Aorta (tissue), 5 donors: ENCODE results near the gene TRIM7. TPM values are rescaled to one million over a fixed set of nuclear protein-coding genes. Genes with fewer than 3 reads are reported as not detected.

Experiments
- ATAC-seq: fragments of 200-7000 bp; cut with Tn5 transposase; one replicate; pipeline ENCODE4 v1.9.1; 2022; ENCODE audit warnings: moderate library complexity; ENCODE audit not compliant: low FRiP score
- DNase-seq, 2 donors: peaks; one replicate each; pipeline ENCODE4 v3.0.0-alpha.2; 2020
- H3K27ac ChIP-seq, 2 donors: one replicate each; pipeline ENCODE4 v1.5.1; 2013; ENCODE audit warnings: low read length in 2 of 2, mild to moderate bottlenecking in 2 of 2, moderate library complexity in 2 of 2, control low read depth in 1 of 2, inconsistent platforms in 1 of 2, low read depth in 1 of 2
- H3K27me3 ChIP-seq, 2 donors: one replicate each; pipeline ENCODE4 v1.6.1; 2013; ENCODE audit warnings: control low read depth in 1 of 2, low read length in 1 of 2, mild to moderate bottlenecking in 1 of 2, moderate library complexity in 1 of 2; ENCODE audit not compliant: insufficient read depth in 2 of 2, control insufficient read depth in 1 of 2
- H3K36me3 ChIP-seq, 2 donors: one replicate each; pipeline ENCODE4 v1.6.1; 2013; ENCODE audit warnings: control low read depth in 1 of 2, low read length in 1 of 2, mild to moderate bottlenecking in 1 of 2; ENCODE audit not compliant: insufficient read depth in 2 of 2, control insufficient read depth in 1 of 2
- H3K4me1 ChIP-seq, 2 donors: one replicate each; pipeline ENCODE4 v1.6.1; 2013; ENCODE audit warnings: low read length in 2 of 2, control low read depth in 1 of 2, mild to moderate bottlenecking in 1 of 2, moderate library complexity in 1 of 2; ENCODE audit not compliant: insufficient read depth in 2 of 2, control insufficient read depth in 1 of 2
- H3K4me3 ChIP-seq, 2 donors: one replicate each; pipeline ENCODE4 v1.5.1; 2013; ENCODE audit warnings: low read length in 2 of 2, control low read depth in 1 of 2, mild to moderate bottlenecking in 1 of 2
- H3K9me3 ChIP-seq: one replicate; pipeline ENCODE4 v1.6.1; 2013; ENCODE audit warnings: mild to moderate bottlenecking, low read length; ENCODE audit not compliant: control insufficient read depth
- WGBS, 2 donors: extraction: QIAGEN DNeasy Blood & Tissue Kit; methylation state at CpG; one replicate each; pipeline ENCODE4 v1.1.7; 2013; 5-methylcytosine and 5-hydroxymethylcytosine counted together
- intact Hi-C, 2 donors: fragments of 100-400 bp; cut with DNase I; formaldehyde crosslinking; loops; one replicate each; pipeline versions ENCODE4 v1.14.2 to v1.15.0; 2022
- polyA plus RNA-seq, 2 donors: library from polyadenylated mRNA; stranded (reverse); fragments of 200-250 nt; gene quantifications; one replicate each; pipeline ENCODE4 v1.2.3, GENCODE V29; 2013
- total RNA-seq, 2 donors: library from RNA; stranded (reverse); fragmentation: NEBNext Ultra II Directional; extraction: Animal tissue kit (Norgen Biotek cat#: 25700); gene quantifications; one replicate each; pipeline ENCODE4 v1.2.1, GENCODE V29; 2021
- donor health status: healthy with polysubstance abuse.
- donor health status: Bipolar disorder and iron deficiency.
- donor health status: DM: no; HTN: no; CAD: no.
- donor health status: DM: no; HTN: no; CAD: no.
- donor health status: DM: yes; HTN: yes; CAD: no.

Gene TRIM7
- total and polyA plus RNA-seq, 4 donors, result 3.0 to 6.9 (median 5.3) TPM

- 80 to 87% methylated on average over 12 of the region's 12 CpGs for WGBS, 2 donors
- intact Hi-C loops, result no loop called here
- H3K4me1 ChIP-seq, result no peaks in the 10 kb centered on the region
- DNase-seq (peak; percentile 36 to 42), ATAC-seq (no peak)
- H3K27ac ChIP-seq, result no peak overlapping the region
- no peaks in the 10 kb centered on the region for H3K9me3 ChIP-seq
- H3K4me3 ChIP-seq, result no peak overlapping the region
- no peaks in the 10 kb centered on the region for H3K27me3 ChIP-seq
- H3K36me3 ChIP-seq, result no peaks in the 10 kb centered on the region
Observed at GRCh38 chr5:181199881-181200638, 4.9 kb downstream of the TRIM7 start.

GRCh38 chr5:181198905-181199519, 6.0 kb downstream of the TRIM7 start:
- Histone ChIP-seq H3K9me3 (no peaks in the 10 kb centered on the region), H3K27me3 (no peaks in the 10 kb centered on the region), H3K4me3 (no peak overlapping the region), H3K4me1 (no peaks in the 10 kb centered on the region), H3K36me3 (no peaks in the 10 kb centered on the region), H3K27ac (no peak overlapping the region)
- WGBS, 2 donors, result 74 to 81% methylated on average over 9 of the region's 9 CpGs
- DNase-seq (no peak), ATAC-seq (no peak)
- intact Hi-C loops, result no loop called here

- intact Hi-C loops, result no loop called here
- no peaks in the 10 kb centered on the region for H3K27me3 ChIP-seq
- H3K36me3 ChIP-seq, result no peaks in the 10 kb centered on the region
- 62 to 63% methylated on average over 12 of the region's 12 CpGs for WGBS, 2 donors
- DNase-seq (peak in 1 of 2 donors; percentile 30), ATAC-seq (no peak)
- H3K9me3 ChIP-seq, result no peaks in the 10 kb centered on the region
- no peaks in the 10 kb centered on the region for H3K4me1 ChIP-seq
- no peak overlapping the region for H3K4me3 ChIP-seq
- H3K27ac ChIP-seq, result no peak overlapping the region
Observed at GRCh38 chr5:181198106-181198685, 6.8 kb downstream of the TRIM7 start.

GRCh38 chr5:181197326-181197951, 7.6 kb downstream of the TRIM7 start:
- Histone ChIP-seq H3K27ac (no peak overlapping the region), H3K4me1 (no peaks in the 10 kb centered on the region), H3K27me3 (no peaks in the 10 kb centered on the region), H3K4me3 (no peak overlapping the region), H3K9me3 (no peaks in the 10 kb centered on the region), H3K36me3 (no peaks in the 10 kb centered on the region)
- DNase-seq (peak in 1 of 2 donors; percentile 41), ATAC-seq (no peak)
- 64 to 73% methylated on average over 8 of the region's 8 CpGs for WGBS, 2 donors
- intact Hi-C loops, result no loop called here

- Histone ChIP-seq H3K9me3 (no peaks in the 10 kb centered on the region), H3K4me1 (no peaks in the 10 kb centered on the region), H3K27ac (no peak overlapping the region), H3K27me3 (no peaks in the 10 kb centered on the region), H3K36me3 (no peaks in the 10 kb centered on the region), H3K4me3 (no peak overlapping the region)
- DNase-seq (peak; percentile 20 to 69), ATAC-seq (no peak)
- 75 to 80% methylated on average over 42 to 45 of the region's 45 CpGs for WGBS, 2 donors
- intact Hi-C loops, result no loop called here
Observed at GRCh38 chr5:181195249-181195761, 9.7 kb downstream of the TRIM7 start.

- Histone ChIP-seq H3K27ac (no peak overlapping the region), H3K27me3 (no peaks in the 10 kb centered on the region), H3K9me3 (no peaks in the 10 kb centered on the region), H3K36me3 (no peaks in the 10 kb centered on the region), H3K4me3 (no peak overlapping the region), H3K4me1 (no peaks in the 10 kb centered on the region)
- intact Hi-C loops, result loop anchor here in 1 of 2 donors (5.0 kb wide), 1 partner anchor 68 kb away; the partner anchor contains the start of gene TRIM52
- DNase-seq (peak; percentile 46 to 65), ATAC-seq (no peak)
- 68 to 73% methylated on average over 21 of the region's 21 CpGs for WGBS, 2 donors
Observed at GRCh38 chr5:181194489-181195248, 10.3 kb downstream of the TRIM7 start.

- H3K4me1 ChIP-seq, result no peaks in the 10 kb centered on the region
- H3K27ac ChIP-seq, result no peak overlapping the region
- no peak overlapping the region for H3K4me3 ChIP-seq
- WGBS, 2 donors, result 93 to 94% methylated on average over 2 of the region's 2 CpGs
- intact Hi-C loops, result loop anchor here in 1 of 2 donors (5.0 kb wide), 1 partner anchor 69 kb away; the partner anchor contains the start of gene TRIM52
- H3K27me3 ChIP-seq, result no peaks in the 10 kb centered on the region
- ATAC-seq (no peak), DNase-seq (peak in 1 of 2 donors; percentile 49)
- H3K36me3 ChIP-seq, result no peaks in the 10 kb centered on the region
- no peaks in the 10 kb centered on the region for H3K9me3 ChIP-seq
Observed at GRCh38 chr5:181193656-181194055, 11.3 kb downstream of the TRIM7 start.
